Smooth muscle cell (in vitro differentiated cells): ENCODE results near the gene CAPZB. TPM values are rescaled to one million over a fixed set of nuclear protein-coding genes. Genes with fewer than 3 reads are reported as not detected.
A peak's percentile ranks its signal among the peaks of the same experiment; 100 is the strongest.

Source experiments
- DNase-seq: peaks from one replicate; lab custom pipeline; 2025; ENCODE audit not compliant: unreplicated experiment; lab: John Stamatoyannopoulos, UW
- H2AFZ ChIP-seq: fragments of 200-600 bp; sonication (generic); 2 replicates; pipeline ENCODE4 v1.6.0; 2016; ENCODE audit warnings: antibody characterized with exemption, low read depth, mild to moderate bottlenecking
- H3F3A ChIP-seq: fragments of 200-600 bp; sonication (generic); 2 replicates; pipeline ENCODE4 v1.6.0; 2017; ENCODE audit warnings: antibody characterized with exemption, low read depth
- H3K27ac ChIP-seq: fragments of 200-600 bp; sonication (generic); 2 replicates; pipeline ENCODE4 v1.5.1; 2016; ENCODE audit warnings: low read depth, mild to moderate bottlenecking
- H3K27me3 ChIP-seq: fragments of 200-600 bp; sonication (generic); 2 replicates; pipeline ENCODE4 v1.6.1; 2016; ENCODE audit warnings: low read depth, mild to moderate bottlenecking
- H3K36me3 ChIP-seq: fragments of 200-600 bp; sonication (generic); 2 replicates; pipeline ENCODE4 v1.5.1; 2016; ENCODE audit warnings: low read depth
- H3K4me1 ChIP-seq: fragments of 200-600 bp; sonication (generic); 2 replicates; pipeline ENCODE4 v1.5.1; 2016; ENCODE audit warnings: low read depth
- H3K4me2 ChIP-seq: fragments of 200-600 bp; sonication (generic); 2 replicates; pipeline ENCODE4 v1.6.0; 2016; ENCODE audit warnings: mild to moderate bottlenecking
- H3K4me3 ChIP-seq: fragments of 200-600 bp; sonication (generic); 2 replicates; pipeline ENCODE4 v1.5.1; 2016; ENCODE audit warnings: mild to moderate bottlenecking
- H3K79me2 ChIP-seq: fragments of 200-600 bp; sonication (generic); 2 replicates; pipeline ENCODE4 v1.6.0; 2016; ENCODE audit warnings: low read depth, mild to moderate bottlenecking
- H3K9ac ChIP-seq: fragments of 200-600 bp; sonication (generic); 2 replicates; pipeline ENCODE4 v1.6.0; 2016; ENCODE audit warnings: low read depth
- H3K9me3 ChIP-seq: fragments of 200-600 bp; sonication (generic); replicated peaks from 2 replicates; pipeline ENCODE4 v1.5.1; 2016; ENCODE audit warnings: low read depth
- H4K20me1 ChIP-seq: fragments of 200-600 bp; sonication (generic); 2 replicates; pipeline ENCODE4 v1.6.0; 2016; ENCODE audit warnings: low read depth
- CTCF ChIP-seq: fragments of 200-600 bp; sonication (generic); IDR thresholded peaks from 2 replicates; pipeline ENCODE4 v1.5.1; 2017; ENCODE audit warnings: borderline replicate concordance, mild to moderate bottlenecking, antibody characterized with exemption; ENCODE audit not compliant: insufficient read depth, poor library complexity, severe bottlenecking
- WGBS: methylation state at CpG from one replicate; pipeline ENCODE4 v1.1.7; 2016; ENCODE audit warnings: low lambda C conversion rate; 5-methylcytosine and 5-hydroxymethylcytosine counted together
- polyA plus RNA-seq: library from polyadenylated mRNA; unstranded; fragments of >200 nt; fragmentation: Nextera tagmentation; extraction: Ambion mirVana; gene quantifications from 2 replicates; pipeline ENCODE4 v1.2.1, GENCODE V29; 2016
- total RNA-seq: library from RNA; depleted of rRNA; stranded (reverse); fragments of >200 nt; gene quantifications from 2 replicates; pipeline ENCODE4 v1.2.3, GENCODE V29; 2014

The CAPZB gene
- total and polyA plus RNA-seq, 2 experiments from 2014 or later, result 205 to 405 TPM

GRCh38 chr1:19390901-19391595 is 94.3 kb downstream of the CAPZB start:
- H3F3A ChIP-seq, result peaks cover 8% of the 10 kb centered on the region
- peak; percentile 75 for TF ChIP-seq CTCF
- peak overlapping the region; percentile 67 for H3K4me2 ChIP-seq
- no peak overlapping the region for H3K4me3 ChIP-seq
- peak overlapping the region; percentile 53 for H3K27ac ChIP-seq
- H3K27me3 ChIP-seq, result no peaks in the 10 kb centered on the region
- H3K36me3 ChIP-seq, result no peaks in the 10 kb centered on the region
- H4K20me1 ChIP-seq, result peaks cover 99% of the 10 kb centered on the region
- no peaks in the 10 kb centered on the region for H3K9me3 ChIP-seq
- no peak overlapping the region for H3K9ac ChIP-seq
- peaks cover 15% of the 10 kb centered on the region for H3K4me1 ChIP-seq
- DNase-seq, result no peak
- no peak overlapping the region for H2AFZ ChIP-seq
- peaks cover 88% of the 10 kb centered on the region for H3K79me2 ChIP-seq
- WGBS, result 53% methylated on average over 17 of the region's 17 CpGs

GRCh38 chr1:19390166-19390850 is 95.0 kb downstream of the CAPZB start:
- H3K9me3 ChIP-seq, result no peaks in the 10 kb centered on the region
- no peak for DNase-seq
- no peak overlapping the region for H3K9ac ChIP-seq
- H3K36me3 ChIP-seq, result no peaks in the 10 kb centered on the region
- no peak for TF ChIP-seq CTCF
- H3K4me1 ChIP-seq, result peaks cover 8% of the 10 kb centered on the region
- no peak overlapping the region for H3K4me3 ChIP-seq
- 65% methylated on average over 19 of the region's 19 CpGs for WGBS
- peaks cover 94% of the 10 kb centered on the region for H3K79me2 ChIP-seq
- H2AFZ ChIP-seq, result no peak overlapping the region
- peaks cover 100% of the 10 kb centered on the region for H4K20me1 ChIP-seq
- peak overlapping the region; percentile 53 for H3K27ac ChIP-seq
- no peaks in the 10 kb centered on the region for H3K27me3 ChIP-seq
- peak overlapping the region; percentile 67 for H3K4me2 ChIP-seq
- peaks cover 6% of the 10 kb centered on the region for H3F3A ChIP-seq

- no peak overlapping the region for H2AFZ ChIP-seq
- H3K79me2 ChIP-seq, result peaks cover 89% of the 10 kb centered on the region
Observed at GRCh38 chr1:19388980-19389379, 96.4 kb downstream of the CAPZB start.

More at GRCh38 chr1:19388980-19389379, 96.4 kb downstream of the CAPZB start:
- H3K4me2 ChIP-seq, result no peak overlapping the region
- H3K9ac ChIP-seq, result no peak overlapping the region
- H3K27me3 ChIP-seq, result no peaks in the 10 kb centered on the region
- no peaks in the 10 kb centered on the region for H3K36me3 ChIP-seq
- no peak overlapping the region for H3K27ac ChIP-seq
- TF ChIP-seq CTCF, result no peak
- WGBS, result 99% methylated on average over 9 of the region's 9 CpGs
- no peak overlapping the region for H3K4me3 ChIP-seq
- H3K4me1 ChIP-seq, result no peaks in the 10 kb centered on the region
- H3F3A ChIP-seq, result no peaks in the 10 kb centered on the region
- H4K20me1 ChIP-seq, result peaks cover 100% of the 10 kb centered on the region
- no peaks in the 10 kb centered on the region for H3K9me3 ChIP-seq
- no peak for DNase-seq
